GM12872 (cell line): ENCODE data around the gene PRCD.

Source experiments
- TF ChIP-seq, protein P1 (sequence below): IDR thresholded peaks from 3 replicates; pipeline ENCODE4 v1.5.1; 2011; ENCODE audit warnings: low read depth, mild to moderate bottlenecking, low read length, moderate library complexity; ENCODE audit not compliant: insufficient read depth

Gene PRCD

DNA sequence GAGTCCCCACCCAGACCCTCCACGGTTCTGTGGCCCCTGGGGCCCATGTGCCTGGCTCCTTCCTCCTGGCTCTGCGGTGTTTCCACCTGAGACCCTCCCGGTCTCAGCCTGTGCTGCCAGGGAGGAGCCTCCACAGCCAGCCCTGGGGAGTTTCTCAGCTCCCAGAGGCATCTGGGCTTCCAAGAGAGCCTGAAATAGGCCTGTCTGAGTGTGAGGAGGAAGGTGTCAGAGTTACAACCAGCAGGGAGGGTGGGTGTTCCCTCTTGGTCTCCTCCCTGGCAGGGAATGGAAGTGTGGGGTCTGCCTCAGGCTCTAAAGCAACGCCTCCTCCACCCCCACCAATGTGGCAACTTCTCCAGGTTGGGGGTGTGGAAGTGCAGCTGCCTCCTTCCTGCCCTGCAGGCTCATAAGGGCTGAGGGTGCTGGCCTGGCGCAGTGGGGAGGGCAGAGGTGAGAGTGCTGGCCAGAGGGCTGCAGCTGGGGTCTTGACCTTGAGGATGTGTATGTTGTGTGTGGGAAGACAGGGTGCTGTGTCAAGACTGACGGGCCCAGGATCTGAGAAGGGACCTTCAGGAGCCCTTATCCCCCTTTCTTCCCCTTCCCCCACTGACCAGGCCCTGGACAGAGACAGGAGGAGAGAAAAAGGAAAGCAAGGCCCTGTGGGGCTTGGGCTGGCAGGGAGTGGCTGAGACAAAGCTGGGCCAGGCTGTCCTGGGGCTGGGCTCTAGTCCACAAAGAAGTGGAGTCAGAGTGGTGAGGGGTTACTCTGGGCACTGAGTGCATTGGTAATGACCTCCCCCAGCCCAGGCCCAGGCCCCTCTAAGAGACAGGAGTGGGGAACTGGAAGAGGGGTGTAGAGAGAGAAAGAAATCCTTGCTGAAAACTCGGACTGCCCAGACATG is 4.8 kb upstream of the PRCD start:
- TF ChIP-seq, protein P1, sequence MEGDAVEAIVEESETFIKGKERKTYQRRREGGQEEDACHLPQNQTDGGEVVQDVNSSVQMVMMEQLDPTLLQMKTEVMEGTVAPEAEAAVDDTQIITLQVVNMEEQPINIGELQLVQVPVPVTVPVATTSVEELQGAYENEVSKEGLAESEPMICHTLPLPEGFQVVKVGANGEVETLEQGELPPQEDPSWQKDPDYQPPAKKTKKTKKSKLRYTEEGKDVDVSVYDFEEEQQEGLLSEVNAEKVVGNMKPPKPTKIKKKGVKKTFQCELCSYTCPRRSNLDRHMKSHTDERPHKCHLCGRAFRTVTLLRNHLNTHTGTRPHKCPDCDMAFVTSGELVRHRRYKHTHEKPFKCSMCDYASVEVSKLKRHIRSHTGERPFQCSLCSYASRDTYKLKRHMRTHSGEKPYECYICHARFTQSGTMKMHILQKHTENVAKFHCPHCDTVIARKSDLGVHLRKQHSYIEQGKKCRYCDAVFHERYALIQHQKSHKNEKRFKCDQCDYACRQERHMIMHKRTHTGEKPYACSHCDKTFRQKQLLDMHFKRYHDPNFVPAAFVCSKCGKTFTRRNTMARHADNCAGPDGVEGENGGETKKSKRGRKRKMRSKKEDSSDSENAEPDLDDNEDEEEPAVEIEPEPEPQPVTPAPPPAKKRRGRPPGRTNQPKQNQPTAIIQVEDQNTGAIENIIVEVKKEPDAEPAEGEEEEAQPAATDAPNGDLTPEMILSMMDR, result no peak

DNA sequence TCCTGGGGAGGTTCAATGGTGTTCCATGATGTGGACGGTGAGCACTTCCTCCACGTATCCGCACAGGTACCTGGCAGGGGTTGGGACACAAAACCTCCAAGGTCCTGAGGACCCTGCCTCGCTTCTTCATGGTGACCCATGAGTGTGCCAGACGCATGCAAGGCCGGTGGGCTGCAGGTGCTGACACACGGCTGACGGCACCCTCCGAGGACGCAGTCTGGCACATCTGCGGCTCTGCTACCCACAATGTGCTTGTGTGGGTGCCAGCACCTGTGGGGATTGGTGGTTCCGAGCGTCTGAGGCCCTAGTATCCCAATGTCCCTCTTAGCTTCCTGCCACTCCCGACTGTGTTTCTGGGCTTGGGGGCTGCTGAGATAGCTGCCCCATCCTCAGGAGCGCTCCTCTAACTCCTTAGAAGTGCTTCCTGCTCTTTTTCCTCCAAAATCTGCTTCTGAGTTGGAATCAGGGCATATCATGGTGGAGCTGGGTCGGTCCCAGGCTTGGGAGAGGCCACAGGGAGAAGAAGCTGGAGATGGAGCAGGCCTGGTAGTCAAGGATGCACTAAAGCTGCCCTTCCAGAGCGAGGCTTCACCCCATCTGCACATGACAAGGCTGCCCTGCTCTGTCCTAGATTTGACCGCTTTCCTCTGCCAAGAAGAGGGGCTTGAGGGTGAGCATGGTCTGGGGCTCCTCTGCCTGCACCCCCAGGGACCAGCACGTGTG is 3.9 kb upstream of the PRCD start:
- TF ChIP-seq, protein P1, result no peak

DNA sequence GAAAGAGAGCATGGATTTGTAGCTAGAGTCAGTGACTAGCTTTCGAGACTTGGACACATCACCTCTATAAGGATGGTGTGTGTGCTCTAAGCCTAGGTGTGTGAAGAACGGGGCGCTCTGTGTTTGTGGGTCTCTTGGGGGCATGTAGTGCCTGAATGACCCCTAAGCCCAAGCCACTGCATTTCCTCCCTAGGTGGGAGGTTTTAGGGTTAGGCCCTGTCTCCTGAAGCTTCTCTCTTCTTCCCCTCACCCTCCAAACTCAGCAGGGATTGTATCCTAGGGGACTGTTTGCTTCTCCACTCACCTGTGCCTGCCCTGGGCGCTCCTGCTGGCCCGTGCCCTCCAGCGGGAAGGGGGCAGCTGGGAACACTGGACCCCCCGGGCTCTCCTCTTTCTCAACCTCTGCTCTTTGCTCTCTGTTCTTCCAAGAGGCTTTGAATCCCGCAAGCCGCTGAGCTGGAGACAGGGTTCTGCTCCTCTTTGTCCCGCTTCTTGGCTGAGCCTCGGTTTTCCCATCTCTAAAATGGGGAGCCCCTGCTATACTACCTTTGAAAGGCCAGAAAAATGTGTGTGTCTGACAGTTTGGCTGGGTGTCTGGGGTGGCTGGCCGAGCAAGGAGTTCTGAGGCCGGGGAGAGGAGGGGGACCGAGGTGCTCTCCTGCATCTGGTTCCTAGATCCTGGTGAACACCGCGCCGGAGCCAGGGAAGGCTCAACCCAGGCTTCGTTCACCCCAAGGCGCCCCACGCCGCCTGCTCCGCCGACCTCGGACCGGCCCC is 3.1 kb upstream of the PRCD start:
- TF ChIP-seq, protein P1, result no peak

DNA sequence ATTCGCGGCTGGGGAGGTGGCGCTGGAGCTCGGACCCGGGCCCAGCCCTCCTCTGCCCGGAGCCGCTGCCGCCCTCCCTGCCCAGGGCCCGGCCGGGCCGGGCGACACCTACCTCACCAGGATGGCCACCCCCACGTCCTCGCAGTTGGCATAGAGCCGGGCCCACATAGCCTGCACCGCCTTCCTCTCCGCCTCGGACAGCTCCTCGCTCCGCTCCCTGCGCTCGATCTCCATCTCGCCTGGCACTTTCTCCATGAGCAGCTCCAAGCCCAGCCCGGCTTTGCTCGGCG is 2.6 kb upstream of the PRCD start:
- TF ChIP-seq, protein P1, result no peak

DNA sequence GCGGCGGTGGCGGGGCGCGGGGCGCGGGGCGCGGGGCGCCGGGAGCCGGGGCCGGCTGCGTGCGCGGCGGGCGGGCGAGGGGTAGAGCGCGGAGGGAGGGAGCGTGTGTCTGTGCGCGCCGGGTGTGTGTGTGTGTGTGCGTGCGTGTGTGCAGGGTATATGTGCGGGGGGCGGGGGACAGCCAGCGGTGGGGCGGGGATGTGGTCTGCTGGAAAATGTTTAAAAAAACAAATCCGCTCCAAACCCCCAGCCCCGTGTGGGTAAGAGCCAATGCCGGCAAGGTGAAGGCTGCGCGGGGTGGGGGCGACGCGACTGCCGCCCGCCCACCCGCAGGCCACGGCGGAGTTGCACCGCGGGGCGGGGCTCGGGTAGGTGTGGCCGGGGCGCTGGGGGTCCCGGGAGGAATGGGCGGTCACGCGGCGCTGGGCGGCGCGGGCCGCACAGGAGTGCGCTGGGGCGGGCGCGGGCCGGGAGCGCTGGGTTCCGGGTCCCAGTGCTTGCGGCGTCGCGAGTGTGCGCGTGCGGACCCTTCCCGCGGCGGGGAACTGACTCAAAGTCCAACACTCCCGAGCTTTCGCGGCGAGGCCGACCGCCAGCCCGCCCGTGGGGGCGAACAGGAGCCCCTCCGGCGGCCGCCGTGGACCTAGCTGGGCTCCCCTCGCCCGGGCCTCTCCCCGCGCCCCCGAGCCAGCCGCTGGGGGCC is 2.1 kb upstream of the PRCD start, which contains the start of gene CYGB:
Gene CYGB (minus strand): TSS at position 132 of the 703 bp plus-strand sequence. CDS start 167 bp downstream, outside the sequence.
- TF ChIP-seq, protein P1, result no peak

DNA sequence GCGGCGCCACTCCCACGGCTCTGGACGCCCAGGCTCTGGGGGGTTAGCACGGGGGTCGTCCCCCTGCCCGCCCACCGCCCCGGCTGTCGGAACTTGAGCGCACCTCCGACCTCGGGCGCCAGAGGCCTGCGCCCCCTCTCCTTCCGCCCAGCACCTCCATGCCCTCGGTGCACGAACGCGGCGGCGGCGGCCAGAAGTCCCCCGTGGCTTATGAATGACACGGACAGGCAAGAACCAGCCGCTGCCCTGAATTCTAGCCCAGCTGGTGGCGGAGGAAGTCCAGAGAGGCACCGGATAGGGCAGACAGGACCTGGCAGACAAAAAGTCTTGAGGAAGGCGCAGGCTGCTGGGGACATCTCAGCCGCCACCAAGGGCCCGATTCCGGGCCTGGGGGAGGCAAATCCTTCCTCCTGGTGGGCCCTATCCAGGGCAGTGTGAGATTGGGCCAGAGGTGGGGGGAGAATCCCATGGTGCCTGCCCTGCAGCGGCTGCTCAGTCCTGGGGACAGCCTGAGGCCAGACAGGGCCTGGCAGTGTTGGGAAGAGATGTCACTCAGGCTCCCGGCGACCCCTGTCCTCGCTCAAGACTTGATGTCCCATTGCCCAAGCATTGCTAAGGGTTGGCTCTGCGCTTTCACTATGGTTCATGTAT is 1.4 kb upstream of the PRCD start:
- TF ChIP-seq, protein P1, result no peak
